HG03460 (cell line): Measurements from ENCODE around the gene ATP1B4.
A peak's percentile ranks its signal among the peaks of the same experiment; 100 is the strongest.

Experiments
- ATAC-seq: cut with Tn5 transposase; IDR thresholded peaks from one replicate; pipeline ENCODE4 v1.9.1; 2021; ENCODE audit not compliant: unreplicated experiment

The ATP1B4 gene

GRCh38 chrX:120372667-120373370 lies 10.9 kb downstream of the ATP1B4 start:
- no peak for ATAC-seq

GRCh38 chrX:120377179-120377578 lies 15.3 kb downstream of the ATP1B4 start:
- no peak for ATAC-seq

GRCh38 chrX:120377715-120378114 lies 15.8 kb downstream of the ATP1B4 start:
- ATAC-seq = no peak

- ATAC-seq = no peak
Observed at GRCh38 chrX:120378570-120378969, 16.7 kb downstream of the ATP1B4 start.

- no peak for ATAC-seq
Observed at GRCh38 chrX:120379937-120380681, 18.2 kb downstream of the ATP1B4 start.

GRCh38 chrX:120380699-120381098 lies 18.8 kb downstream of the ATP1B4 start:
- no peak for ATAC-seq

GRCh38 chrX:120401301-120401700 lies 39.4 kb downstream of the ATP1B4 start:
- ATAC-seq = no peak

- ATAC-seq = no peak
Observed at GRCh38 chrX:120402369-120402768, 40.5 kb downstream of the ATP1B4 start.

GRCh38 chrX:120406638-120407037 lies 44.7 kb downstream of the ATP1B4 start:
- ATAC-seq = no peak

GRCh38 chrX:120408168-120408567 lies 46.3 kb downstream of the ATP1B4 start:
- ATAC-seq = no peak

- peak; percentile 65 for ATAC-seq
Observed at GRCh38 chrX:120419463-120419862, 57.6 kb downstream of the ATP1B4 start.

- no peak for ATAC-seq
Observed at GRCh38 chrX:120426599-120426998, 64.7 kb downstream of the ATP1B4 start.

- ATAC-seq = no peak
Observed at GRCh38 chrX:120428309-120428708, 66.4 kb downstream of the ATP1B4 start.

GRCh38 chrX:120429776-120430540 lies 68.1 kb downstream of the ATP1B4 start:
- ATAC-seq = no peak
